Measurements from ENCODE around the gene GCN1.

- TF ChIP-seq POLR2A (IDR thresholded peaks at IDR 0.05): no peak
- no peak for TF ChIP-seq CTCF (IDR thresholded peaks at IDR 0.05)
Observed at GRCh38 chr12:120099738-120100137, 94.8 kb downstream of the GCN1 start.
